Mesothelial cell of epicardium (in vitro differentiated cells): ENCODE measurements around the gene PIERCE2. TPM values are rescaled to one million over a fixed set of nuclear protein-coding genes. Genes with fewer than 3 reads are reported as not detected.
"Not testable (repeated sequence)": the region's sequence is repeated elsewhere in the genome, so short reads cannot be mapped to it uniquely, and the experiment has no call there.

Experiments used
- DNase-seq, 2 experiments: peaks; one replicate each; pipeline ENCODE4 v3.0.0; 2021; ENCODE audit warnings: low spot score in 2 of 2; ENCODE audit not compliant: unreplicated experiment in 2 of 2
- H3K27ac Mint-ChIP-seq: 2 replicates; pipeline ENCODE4 v1.8.0; 2021; ENCODE audit warnings: mixed read lengths
- H3K27me3 Mint-ChIP-seq: 2 replicates; pipeline ENCODE4 v1.8.0; 2021; ENCODE audit warnings: low read depth, mixed read lengths
- H3K36me3 Mint-ChIP-seq: 2 replicates; pipeline ENCODE4 v1.8.0; 2021; ENCODE audit warnings: mixed read lengths
- H3K4me1 Mint-ChIP-seq: 2 replicates; pipeline ENCODE4 v1.8.0; 2021; ENCODE audit warnings: mixed read lengths
- H3K4me3 Mint-ChIP-seq: 2 replicates; pipeline ENCODE4 v1.8.0; 2021; ENCODE audit warnings: mild to moderate bottlenecking, moderate library complexity, mixed read lengths
- H3K9me3 Mint-ChIP-seq: 2 replicates; pipeline ENCODE4 v1.8.0; 2021; ENCODE audit warnings: mixed read lengths
- CTCF ChIP-seq: fragments of 200-600 bp; sonication (generic); IDR thresholded peaks from one replicate; pipeline ENCODE4 v1.5.0; 2021; ENCODE audit warnings: antibody characterized with exemption; ENCODE audit not compliant: unreplicated experiment
- total RNA-seq: library from RNA; stranded (reverse); gene quantifications from 3 replicates; pipeline ENCODE4 v1.2.1, GENCODE V29; 2021

The PIERCE2 gene
- total RNA-seq, 1 donor from 2014 or later, result 2.2 TPM

GRCh38 chr15:55389264-55389607 is 19.1 kb upstream of the PIERCE2 start:
- TF ChIP-seq CTCF, result no peak
- H3K4me3 Mint-ChIP-seq, result no peak overlapping the region
- DNase-seq, result no peak
- no peak overlapping the region for H3K27ac Mint-ChIP-seq
- peaks cover 8% of the 10 kb centered on the region for H3K36me3 Mint-ChIP-seq
- no peaks in the 10 kb centered on the region for H3K9me3 Mint-ChIP-seq
- H3K4me1 Mint-ChIP-seq, result no peaks in the 10 kb centered on the region
- no peaks in the 10 kb centered on the region for H3K27me3 Mint-ChIP-seq

GRCh38 chr15:55394694-55395093 is 13.6 kb upstream of the PIERCE2 start:
- Mint-ChIP-seq H3K4me1 (no peaks in the 10 kb centered on the region), H3K4me3 (no peak overlapping the region), H3K27me3 (no peaks in the 10 kb centered on the region), H3K9me3 (peaks cover 8% of the 10 kb centered on the region), H3K27ac (no peak overlapping the region), H3K36me3 (peaks cover 14% of the 10 kb centered on the region)
- no peak for DNase-seq
- TF ChIP-seq CTCF, result no peak

DNA sequence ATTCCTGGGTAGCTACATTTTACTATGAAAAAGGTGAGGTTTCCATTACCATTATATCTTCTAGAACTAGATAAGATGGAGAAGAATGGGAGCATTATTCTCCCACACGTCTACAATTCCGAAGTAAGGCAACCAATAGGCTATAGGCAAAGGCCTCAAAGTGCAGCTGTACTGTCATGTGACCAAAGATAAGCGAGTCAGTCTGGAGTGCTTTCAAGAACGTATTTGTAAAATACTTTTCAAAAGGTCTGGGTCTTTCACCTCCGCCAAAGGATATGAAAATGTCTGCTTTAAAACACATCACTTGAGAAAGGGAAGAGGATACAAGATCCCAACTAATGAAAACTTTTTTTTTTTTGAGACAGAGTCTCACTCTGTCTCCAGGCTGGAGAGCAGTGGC is 10.1 kb upstream of the PIERCE2 start:
- peaks cover 8% of the 10 kb centered on the region for H3K9me3 Mint-ChIP-seq
- H3K4me1 Mint-ChIP-seq, result peaks cover 2% of the 10 kb centered on the region
- no peaks in the 10 kb centered on the region for H3K27me3 Mint-ChIP-seq
- DNase-seq, result no peak
- H3K27ac Mint-ChIP-seq, result no peak overlapping the region
- H3K4me3 Mint-ChIP-seq, result no peak overlapping the region
- H3K36me3 Mint-ChIP-seq, result peaks cover 14% of the 10 kb centered on the region
- no peak for TF ChIP-seq CTCF

DNA sequence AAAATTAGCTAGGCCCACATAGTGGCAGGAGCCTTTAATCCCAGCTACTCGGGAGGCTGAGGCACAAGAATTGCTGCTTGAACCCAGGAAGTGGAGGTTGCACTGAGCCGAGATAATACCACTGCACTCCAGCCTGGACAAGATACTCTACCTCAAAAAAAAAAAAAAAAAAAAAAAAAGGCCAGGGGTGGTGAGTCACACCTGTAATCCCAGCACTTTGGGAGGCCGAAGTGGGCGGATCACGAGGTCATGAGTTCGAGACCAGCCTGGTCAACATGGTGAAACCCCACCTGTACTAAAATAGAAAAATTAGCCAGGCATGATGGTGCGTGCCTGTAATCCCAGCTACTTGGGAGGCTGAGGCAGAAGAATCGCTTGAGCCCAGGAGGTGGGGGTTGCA is 8.2 kb upstream of the PIERCE2 start:
- H3K4me3 Mint-ChIP-seq, H3K27ac Mint-ChIP-seq, H3K9me3 Mint-ChIP-seq, DNase-seq, H3K27me3 Mint-ChIP-seq, H3K4me1 Mint-ChIP-seq: not testable (repeated sequence)
- H3K36me3 Mint-ChIP-seq, result peaks cover 14% of the 10 kb centered on the region

DNA sequence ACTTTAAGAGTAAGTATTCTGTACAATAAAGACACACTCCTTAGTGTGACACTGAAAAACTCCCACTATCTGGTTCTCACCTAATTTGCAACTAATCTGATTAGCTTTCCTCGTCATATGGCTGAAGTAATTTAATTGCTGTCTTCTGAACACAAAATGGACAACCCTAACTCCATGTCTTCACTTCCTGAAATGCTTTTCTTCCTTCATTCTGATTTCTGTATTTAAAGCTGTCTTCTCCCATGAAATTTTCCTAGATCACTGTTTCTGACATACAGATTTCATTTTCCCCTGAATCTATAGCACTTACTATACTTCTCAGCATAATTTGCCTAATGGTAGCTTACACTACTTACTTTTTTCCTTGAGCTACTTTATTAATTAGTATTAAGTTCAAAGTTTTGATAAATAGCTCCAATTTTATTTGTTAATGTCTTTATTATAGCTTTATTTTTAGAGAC is 6.5 kb upstream of the PIERCE2 start:
- H3K27me3 Mint-ChIP-seq, result no peaks in the 10 kb centered on the region
- peaks cover 4% of the 10 kb centered on the region for H3K9me3 Mint-ChIP-seq
- TF ChIP-seq CTCF, result no peak
- H3K36me3 Mint-ChIP-seq, result peaks cover 14% of the 10 kb centered on the region
- H3K4me1 Mint-ChIP-seq, result peaks cover 2% of the 10 kb centered on the region
- no peak overlapping the region for H3K4me3 Mint-ChIP-seq
- H3K27ac Mint-ChIP-seq, result no peak overlapping the region
- no peak for DNase-seq

DNA sequence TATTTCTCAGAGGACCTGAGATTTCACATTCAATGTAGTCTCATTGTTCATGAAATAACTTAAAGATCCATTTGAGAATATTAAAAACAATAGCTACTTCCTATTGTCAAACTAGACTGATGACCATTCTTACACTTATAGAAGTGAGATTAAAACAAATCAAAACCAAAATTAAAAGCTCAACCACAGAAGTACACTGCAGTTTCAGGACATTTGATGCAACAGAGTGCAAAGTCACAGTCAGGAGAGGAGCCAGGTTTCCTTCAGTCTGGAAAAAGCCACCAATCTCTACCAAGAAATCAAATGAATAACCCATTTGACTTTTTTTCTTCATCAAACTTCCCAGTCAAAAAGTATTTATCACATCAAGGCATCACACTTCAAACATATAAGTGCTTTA is 5.6 kb upstream of the PIERCE2 start:
- H3K4me1 Mint-ChIP-seq, result peaks cover 6% of the 10 kb centered on the region
- H3K27me3 Mint-ChIP-seq, result no peaks in the 10 kb centered on the region
- DNase-seq, result no peak
- H3K4me3 Mint-ChIP-seq, result no peak overlapping the region
- no peak overlapping the region for H3K27ac Mint-ChIP-seq
- H3K36me3 Mint-ChIP-seq, result peaks cover 10% of the 10 kb centered on the region
- TF ChIP-seq CTCF, result no peak
- no peaks in the 10 kb centered on the region for H3K9me3 Mint-ChIP-seq
